GM13976 (cell line): ENCODE measurements around the gene CLMN.

ENCODE experiments used
- DNase-seq: peaks from one replicate; pipeline ENCODE4 v3.0.0; 2012; ENCODE audit warnings: low spot score
- in situ Hi-C: fragments of 300-500 bp; cut with MboI; formaldehyde crosslinking; loops from one replicate; pipeline ENCODE4 v1.12.0; 2022; ENCODE audit warnings: low sequenced_read_pairs, mixed read lengths, inconsistent platforms; ENCODE audit not compliant: unreplicated experiment
- TF ChIP-seq, protein P1 (sequence below): IDR thresholded peaks from 2 replicates; pipeline ENCODE4 v1.5.1; 2012; ENCODE audit warnings: borderline replicate concordance, mild to moderate bottlenecking; ENCODE audit not compliant: insufficient read depth; ENCODE audit errors: extremely low read depth, missing control alignments, control extremely low read depth

CLMN gene

GRCh38 chr14:95227279-95227860 is 92.3 kb downstream of the CLMN start:
- no peak for DNase-seq
- in situ Hi-C loops: no loop called here

GRCh38 chr14:95226801-95227200 is 92.9 kb downstream of the CLMN start:
- in situ Hi-C loops: no loop called here

More at GRCh38 chr14:95227279-95227860, 92.3 kb downstream of the CLMN start:
- TF ChIP-seq, protein P1, sequence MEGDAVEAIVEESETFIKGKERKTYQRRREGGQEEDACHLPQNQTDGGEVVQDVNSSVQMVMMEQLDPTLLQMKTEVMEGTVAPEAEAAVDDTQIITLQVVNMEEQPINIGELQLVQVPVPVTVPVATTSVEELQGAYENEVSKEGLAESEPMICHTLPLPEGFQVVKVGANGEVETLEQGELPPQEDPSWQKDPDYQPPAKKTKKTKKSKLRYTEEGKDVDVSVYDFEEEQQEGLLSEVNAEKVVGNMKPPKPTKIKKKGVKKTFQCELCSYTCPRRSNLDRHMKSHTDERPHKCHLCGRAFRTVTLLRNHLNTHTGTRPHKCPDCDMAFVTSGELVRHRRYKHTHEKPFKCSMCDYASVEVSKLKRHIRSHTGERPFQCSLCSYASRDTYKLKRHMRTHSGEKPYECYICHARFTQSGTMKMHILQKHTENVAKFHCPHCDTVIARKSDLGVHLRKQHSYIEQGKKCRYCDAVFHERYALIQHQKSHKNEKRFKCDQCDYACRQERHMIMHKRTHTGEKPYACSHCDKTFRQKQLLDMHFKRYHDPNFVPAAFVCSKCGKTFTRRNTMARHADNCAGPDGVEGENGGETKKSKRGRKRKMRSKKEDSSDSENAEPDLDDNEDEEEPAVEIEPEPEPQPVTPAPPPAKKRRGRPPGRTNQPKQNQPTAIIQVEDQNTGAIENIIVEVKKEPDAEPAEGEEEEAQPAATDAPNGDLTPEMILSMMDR: no peak

DNA sequence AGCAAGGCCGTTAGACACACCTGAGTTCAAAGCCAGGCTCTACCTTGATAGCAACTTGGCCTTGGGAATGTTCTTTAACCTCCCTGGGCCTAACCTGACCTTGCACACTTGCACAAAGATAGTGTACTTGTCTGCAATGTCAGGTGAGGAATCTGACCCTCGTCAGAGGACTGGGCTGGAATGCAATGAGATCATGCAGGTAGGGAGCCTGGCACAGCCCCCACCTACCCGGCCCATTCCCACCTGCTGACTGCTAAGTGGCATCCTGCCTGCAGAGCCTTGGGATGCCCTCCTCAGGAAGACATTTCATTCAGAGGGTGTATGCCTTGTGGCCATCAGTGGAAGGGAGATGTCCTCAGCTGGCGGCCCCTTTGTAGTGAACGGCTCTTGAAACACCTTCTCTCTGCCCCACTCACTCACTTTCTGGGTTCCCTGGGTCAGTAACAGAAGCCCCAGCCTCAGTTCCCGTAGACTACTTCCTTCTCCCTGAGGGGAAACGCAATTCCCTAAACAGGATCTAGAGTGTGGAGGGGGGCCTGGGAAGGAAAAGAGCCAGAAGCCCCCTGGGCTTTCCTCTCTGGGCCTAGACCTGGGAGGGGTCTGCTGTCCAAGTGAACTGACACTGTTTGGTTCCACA is 94.3 kb downstream of the CLMN start:
- in situ Hi-C loops: no loop called here
- TF ChIP-seq, protein P1: no peak

More at GRCh38 chr14:95226801-95227200, 92.9 kb downstream of the CLMN start:
- no peak for DNase-seq
- TF ChIP-seq, protein P1: no peak

DNA sequence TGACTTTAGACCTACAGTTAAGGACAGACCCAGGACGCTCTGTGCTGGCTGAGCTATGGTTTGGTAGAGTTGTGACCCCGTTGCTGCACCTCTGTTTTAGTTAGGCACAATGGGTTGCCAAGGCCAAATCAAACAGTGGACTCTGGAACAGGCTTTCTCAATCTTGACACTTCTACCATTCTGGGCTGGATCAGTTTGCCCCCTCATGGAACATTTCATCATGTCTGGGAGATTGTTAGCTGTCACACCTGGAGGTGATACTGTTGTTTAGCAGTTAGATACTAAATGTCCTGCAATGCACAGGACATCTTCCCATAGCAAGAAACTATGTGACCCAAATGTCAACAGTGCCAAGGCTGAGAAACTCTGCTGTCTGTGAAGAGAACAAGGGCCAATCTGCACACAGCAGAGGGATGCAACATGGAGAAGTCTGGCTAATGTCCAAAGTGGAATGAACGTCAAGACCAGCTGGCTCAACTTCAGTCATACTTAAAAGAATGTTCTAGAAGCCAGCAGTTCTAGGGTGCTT is 96.8 kb downstream of the CLMN start:
- DNase-seq: no peak
- in situ Hi-C loops: no loop called here
- TF ChIP-seq, protein P1: no peak

More for the DNA sequence above, 94.3 kb downstream of the CLMN start:
- no peak for DNase-seq

DNA sequence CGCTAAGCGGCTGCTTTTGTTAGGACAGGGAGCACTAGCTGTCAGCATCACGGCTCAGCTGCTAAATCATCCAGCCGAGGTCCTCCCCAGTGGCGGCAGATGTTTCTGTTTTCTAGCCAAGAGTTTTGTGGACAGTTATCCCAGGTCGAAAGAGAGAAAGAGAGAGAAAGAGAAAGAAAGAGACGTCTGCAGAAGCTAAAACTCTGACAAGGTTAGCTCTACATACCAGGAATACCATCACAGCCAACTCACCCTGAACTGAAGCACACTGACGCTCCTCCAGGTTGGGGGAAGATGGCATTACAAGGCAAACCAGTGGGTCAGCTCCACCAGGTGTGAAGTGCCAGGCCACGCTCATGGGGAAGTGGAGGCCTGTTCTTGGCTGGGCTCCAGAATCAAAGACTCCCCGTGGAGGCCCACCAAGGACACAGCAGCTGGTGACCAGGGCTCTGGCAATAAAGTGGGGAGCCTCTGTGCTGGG is 97.5 kb downstream of the CLMN start:
- no peak for DNase-seq
- TF ChIP-seq, protein P1: no peak
- in situ Hi-C loops: no loop called here

DNA sequence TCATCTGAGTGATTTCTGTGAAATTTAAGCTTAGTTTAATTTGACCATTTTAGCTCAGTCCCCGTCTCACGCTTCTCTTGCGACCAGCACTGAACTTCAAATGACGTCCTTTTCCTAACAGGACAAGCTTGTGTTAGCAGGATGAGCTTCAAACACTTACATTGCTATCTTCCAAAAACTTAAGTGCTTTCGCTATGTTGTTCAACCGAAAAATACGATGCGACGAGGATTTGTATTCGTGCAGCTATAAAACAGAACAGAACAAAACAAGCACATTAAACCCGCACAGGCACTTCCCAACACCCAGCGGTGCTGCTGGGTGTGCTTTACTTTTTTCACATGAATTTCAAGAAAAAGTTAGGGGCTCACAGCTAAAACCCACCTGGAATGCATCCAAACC is 98.2 kb downstream of the CLMN start:
- no peak for DNase-seq
- in situ Hi-C loops: no loop called here
- TF ChIP-seq, protein P1: no peak
